ENCODE data around the gene SPATA6.
"Not testable (repeated sequence)": the region's sequence is repeated elsewhere in the genome, so short reads cannot be mapped to it uniquely, and the experiment has no call there.

The SPATA6 gene

GRCh38 chr1:48488721-48489120 lies 16.7 kb upstream of the SPATA6 start:
- FAIRE-seq (no peak), DNase-seq (ENCODE audit: insufficient read length) (no peak)
- TF ChIP-seq POLR2A (IDR thresholded peaks at IDR 0.05; ENCODE audit: low read depth, low read length) (no peak), TAF1 (IDR thresholded peaks at IDR 0.05; ENCODE audit: borderline replicate concordance, low read depth, low read length) (no peak), POLR2AphosphoS5 (IDR thresholded peaks at IDR 0.05; ENCODE audit: low read depth, low read length) (no peak)

GRCh38 chr1:48480504-48480903 lies 8.5 kb upstream of the SPATA6 start:
- FAIRE-seq (no peak), DNase-seq (ENCODE audit: insufficient read length) (no peak)
- TF ChIP-seq TAF1 (IDR thresholded peaks at IDR 0.05; ENCODE audit: borderline replicate concordance, low read depth, low read length) = no peak
- TF ChIP-seq POLR2AphosphoS5 (IDR thresholded peaks at IDR 0.05; ENCODE audit: low read depth, low read length) = no peak
- no peak for TF ChIP-seq POLR2A (IDR thresholded peaks at IDR 0.05; ENCODE audit: low read depth, low read length)

GRCh38 chr1:48480023-48480422 lies 8.0 kb upstream of the SPATA6 start:
- not testable (repeated sequence) for DNase-seq (ENCODE audit: insufficient read length); FAIRE-seq

- FAIRE-seq (no peak), DNase-seq (ENCODE audit: insufficient read length) (no peak)
- no peak for TF ChIP-seq POLR2AphosphoS5 (IDR thresholded peaks at IDR 0.05; ENCODE audit: low read depth, low read length)
- no peak for TF ChIP-seq POLR2A (IDR thresholded peaks at IDR 0.05; ENCODE audit: low read depth, low read length)
- TF ChIP-seq TAF1 (IDR thresholded peaks at IDR 0.05; ENCODE audit: borderline replicate concordance, low read depth, low read length) = no peak
These were observed 634 bp upstream of the SPATA6 start for GRCh38 chr1:48472638-48473037.

GRCh38 chr1:48470950-48471690 lies 884 bp downstream of the SPATA6 start:
- TF ChIP-seq POLR2AphosphoS5 (IDR thresholded peaks at IDR 0.05; ENCODE audit: low read depth, low read length) (no peak), POLR2A (IDR thresholded peaks at IDR 0.05; ENCODE audit: low read depth, low read length) (no peak), TAF1 (IDR thresholded peaks at IDR 0.05; ENCODE audit: borderline replicate concordance, low read depth, low read length) (no peak)
- DNase-seq (ENCODE audit: insufficient read length) (no peak), FAIRE-seq (no peak)

GRCh38 chr1:48470481-48470855 lies 1.5 kb downstream of the SPATA6 start:
- TF ChIP-seq TAF1 (IDR thresholded peaks at IDR 0.05; ENCODE audit: borderline replicate concordance, low read depth, low read length) (no peak), POLR2A (IDR thresholded peaks at IDR 0.05; ENCODE audit: low read depth, low read length) (no peak), POLR2AphosphoS5 (IDR thresholded peaks at IDR 0.05; ENCODE audit: low read depth, low read length) (no peak)
- DNase-seq (ENCODE audit: insufficient read length) = no peak
- no peak for FAIRE-seq

- FAIRE-seq = no peak
- DNase-seq (ENCODE audit: insufficient read length) = no peak
- TF ChIP-seq POLR2A (IDR thresholded peaks at IDR 0.05; ENCODE audit: low read depth, low read length) = no peak
- no peak for TF ChIP-seq TAF1 (IDR thresholded peaks at IDR 0.05; ENCODE audit: borderline replicate concordance, low read depth, low read length)
- TF ChIP-seq POLR2AphosphoS5 (IDR thresholded peaks at IDR 0.05; ENCODE audit: low read depth, low read length) = no peak
These were observed 2.2 kb downstream of the SPATA6 start for GRCh38 chr1:48469616-48470480.

- DNase-seq (ENCODE audit: insufficient read length) (no peak), FAIRE-seq (no peak)
- TF ChIP-seq POLR2A (IDR thresholded peaks at IDR 0.05; ENCODE audit: low read depth, low read length) = no peak
These were observed 5.4 kb downstream of the SPATA6 start for GRCh38 chr1:48466594-48466993.

- DNase-seq (ENCODE audit: insufficient read length) = no peak
- TF ChIP-seq POLR2A (IDR thresholded peaks at IDR 0.05; ENCODE audit: low read depth, low read length) (no peak), POLR2AphosphoS5 (IDR thresholded peaks at IDR 0.05; ENCODE audit: low read depth, low read length) (no peak), TAF1 (IDR thresholded peaks at IDR 0.05; ENCODE audit: borderline replicate concordance, low read depth, low read length) (no peak)
- FAIRE-seq = no peak
These were observed 9.2 kb downstream of the SPATA6 start for GRCh38 chr1:48462716-48463302.

GRCh38 chr1:48450505-48450904 lies 21.5 kb downstream of the SPATA6 start:
- TF ChIP-seq POLR2A (IDR thresholded peaks at IDR 0.05; ENCODE audit: low read depth, low read length) (no peak), POLR2AphosphoS5 (IDR thresholded peaks at IDR 0.05; ENCODE audit: low read depth, low read length) (no peak), TAF1 (IDR thresholded peaks at IDR 0.05; ENCODE audit: borderline replicate concordance, low read depth, low read length) (no peak)
- FAIRE-seq = no peak
- DNase-seq (ENCODE audit: insufficient read length) = no peak

GRCh38 chr1:48448932-48449331 lies 23.1 kb downstream of the SPATA6 start:
- FAIRE-seq = no peak

GRCh38 chr1:48444186-48444585 lies 27.8 kb downstream of the SPATA6 start:
- not testable (repeated sequence) for FAIRE-seq; DNase-seq (ENCODE audit: insufficient read length)

More at GRCh38 chr1:48448932-48449331, 23.1 kb downstream of the SPATA6 start:
- no peak for DNase-seq (ENCODE audit: insufficient read length)
- TF ChIP-seq TAF1 (IDR thresholded peaks at IDR 0.05; ENCODE audit: borderline replicate concordance, low read depth, low read length) (no peak), POLR2AphosphoS5 (IDR thresholded peaks at IDR 0.05; ENCODE audit: low read depth, low read length) (no peak), POLR2A (IDR thresholded peaks at IDR 0.05; ENCODE audit: low read depth, low read length) (no peak)
